H9 (cell line): ENCODE results near the gene ITPRIPL2. TPM values are rescaled to one million over a fixed set of nuclear protein-coding genes. Genes with fewer than 3 reads are reported as not detected.

Source experiments
- DNase-seq: peaks from one replicate; pipeline ENCODE4 v3.0.0-alpha.2; 2017
- H2AFZ ChIP-seq: one replicate; pipeline ENCODE4 v1.6.1; 2013; ENCODE audit warnings: mild to moderate bottlenecking, low read length, control low read depth, moderate library complexity
- H2AK5ac ChIP-seq: 2 replicates; pipeline ENCODE4 v1.6.1; 2013; ENCODE audit warnings: low read length, control low read depth, mixed read lengths; ENCODE audit not compliant: insufficient read length
- H2BK120ac ChIP-seq: one replicate; pipeline ENCODE4 v1.6.1; 2013; ENCODE audit warnings: low read depth, mild to moderate bottlenecking, low read length, control low read depth, inconsistent platforms; ENCODE audit not compliant: poor library complexity, severe bottlenecking
- H2BK12ac ChIP-seq: 2 replicates; pipeline ENCODE4 v1.6.1; 2013; ENCODE audit warnings: low read length, control low read depth, mixed read lengths, low read depth; ENCODE audit not compliant: insufficient read length
- H2BK15ac ChIP-seq: 2 replicates; pipeline ENCODE4 v1.6.1; 2013; ENCODE audit warnings: low read depth, low read length, control low read depth
- H2BK20ac ChIP-seq: one replicate; pipeline ENCODE4 v1.6.1; 2013; ENCODE audit warnings: low read depth, mild to moderate bottlenecking, low read length, control low read depth, inconsistent platforms; ENCODE audit not compliant: poor library complexity, severe bottlenecking
- H2BK5ac ChIP-seq: 2 replicates; pipeline ENCODE4 v1.6.1; 2013; ENCODE audit warnings: low read length, control low read depth, mixed read lengths; ENCODE audit not compliant: insufficient read length
- H3K14ac ChIP-seq: 2 replicates; pipeline ENCODE4 v1.6.1; 2013; ENCODE audit warnings: low read length, control low read depth; ENCODE audit not compliant: insufficient read depth
- H3K18ac ChIP-seq: 2 replicates; pipeline ENCODE4 v1.6.1; 2013; ENCODE audit warnings: low read depth, mild to moderate bottlenecking, mixed read lengths, low read length, control low read depth; ENCODE audit not compliant: insufficient read length
- H3K23ac ChIP-seq: 2 replicates; pipeline ENCODE4 v1.6.1; 2013; ENCODE audit warnings: low read length, control low read depth, mixed read lengths, low read depth; ENCODE audit not compliant: insufficient read length
- H3K23me2 ChIP-seq: 2 replicates; pipeline ENCODE4 v1.6.1; 2013; ENCODE audit warnings: low read depth, mild to moderate bottlenecking, mixed read lengths, low read length, control low read depth; ENCODE audit not compliant: insufficient read length, poor library complexity, severe bottlenecking
- H3K27ac ChIP-seq: 2 replicates; pipeline ENCODE4 v1.5.1; 2013; ENCODE audit warnings: low read length, control low read depth, mixed read lengths, low read depth; ENCODE audit not compliant: insufficient read length
- H3K27me3 ChIP-seq: 2 replicates; pipeline ENCODE4 v1.6.1; 2013; ENCODE audit warnings: low read length, control low read depth, inconsistent platforms; ENCODE audit not compliant: insufficient read depth
- H3K4ac ChIP-seq: 2 replicates; pipeline ENCODE4 v1.6.1; 2013; ENCODE audit warnings: low read depth, mild to moderate bottlenecking, control low read depth, inconsistent platforms, low read length, moderate library complexity
- H3K4me1 ChIP-seq: 2 replicates; pipeline ENCODE4 v1.6.1; 2013; ENCODE audit warnings: low read length, control low read depth, inconsistent platforms; ENCODE audit not compliant: insufficient read depth
- H3K4me2 ChIP-seq: 2 replicates; pipeline ENCODE4 v1.6.1; 2013; ENCODE audit warnings: low read length, control low read depth, mixed read lengths; ENCODE audit not compliant: insufficient read length, insufficient read depth
- H3K56ac ChIP-seq: 2 replicates; pipeline ENCODE4 v1.6.1; 2013; ENCODE audit warnings: low read depth, mild to moderate bottlenecking, mixed read lengths, low read length, control low read depth; ENCODE audit not compliant: insufficient read length
- H3K79me1 ChIP-seq: 2 replicates; pipeline ENCODE4 v1.6.1; 2013; ENCODE audit warnings: low read depth, mild to moderate bottlenecking, moderate library complexity, low read length, control low read depth, inconsistent platforms; ENCODE audit not compliant: insufficient read depth, poor library complexity, severe bottlenecking
- H3K79me2 ChIP-seq: 2 replicates; pipeline ENCODE4 v1.6.1; 2013; ENCODE audit warnings: low read length, control low read depth, inconsistent platforms; ENCODE audit not compliant: insufficient read depth
- H3K9ac ChIP-seq: 2 replicates; pipeline ENCODE4 v1.6.1; 2013; ENCODE audit warnings: low read length, control low read depth, mixed read lengths; ENCODE audit not compliant: insufficient read length; ENCODE audit errors: extremely low read depth
- H3K9me3 ChIP-seq: one replicate; pipeline ENCODE4 v1.6.1; 2013; ENCODE audit warnings: low read depth, low read length, inconsistent platforms; ENCODE audit not compliant: control insufficient read depth
- H3T11ph ChIP-seq: one replicate; pipeline ENCODE4 v1.6.1; 2013; ENCODE audit warnings: mild to moderate bottlenecking, low read length, control low read depth, inconsistent platforms
- H4K20me1 ChIP-seq: one replicate; pipeline ENCODE4 v1.6.1; 2013; ENCODE audit not compliant: control insufficient read depth, insufficient read length, insufficient read depth
- H4K5ac ChIP-seq: 2 replicates; pipeline ENCODE4 v1.6.1; 2013; ENCODE audit warnings: low read depth, mild to moderate bottlenecking, mixed read lengths, low read length, control low read depth; ENCODE audit not compliant: insufficient read length
- H4K8ac ChIP-seq: replicated peaks from 2 replicates; pipeline ENCODE4 v1.6.1; 2013; ENCODE audit warnings: low read length, control low read depth, mixed read lengths, low read depth; ENCODE audit not compliant: insufficient read length
- H4K91ac ChIP-seq: 2 replicates; pipeline ENCODE4 v1.6.1; 2013; ENCODE audit warnings: low read depth, mild to moderate bottlenecking, moderate library complexity, mixed read lengths, low read length, control low read depth; ENCODE audit not compliant: insufficient read length
- H3K27ac Mint-ChIP-seq, 3 experiments: 2 replicates in 2 of 3; 3 replicates in 1 of 3; pipeline ENCODE4 v1.8.0; 2020 to 2021; ENCODE audit warnings: mixed read lengths in 3 of 3, mild to moderate bottlenecking in 1 of 3, moderate library complexity in 1 of 3
- H3K27me3 Mint-ChIP-seq: 2 replicates; pipeline ENCODE4 v1.8.0; 2021; ENCODE audit warnings: low read depth, mild to moderate bottlenecking, moderate library complexity, mixed read lengths
- H3K36me3 Mint-ChIP-seq, 3 experiments: 2 replicates in 2 of 3; 3 replicates in 1 of 3; pipeline ENCODE4 v1.8.0; 2020 to 2021; ENCODE audit warnings: low read depth in 3 of 3, mixed read lengths in 3 of 3; ENCODE audit not compliant: insufficient read depth in 1 of 3
- H3K4me1 Mint-ChIP-seq, 2 experiments: 2 replicates each; pipeline ENCODE4 v1.8.0; 2020; ENCODE audit warnings: mixed read lengths in 2 of 2
- H3K4me3 Mint-ChIP-seq, 2 experiments: 2 replicates in 1 of 2; 3 replicates in 1 of 2; pipeline ENCODE4 v1.8.0; 2020 to 2021; ENCODE audit warnings: mild to moderate bottlenecking in 2 of 2, mixed read lengths in 2 of 2, moderate library complexity in 1 of 2
- H3K9me3 Mint-ChIP-seq, 2 experiments: 2 replicates in 1 of 2; 3 replicates in 1 of 2; pipeline ENCODE4 v1.8.0; 2020; ENCODE audit warnings: mild to moderate bottlenecking in 2 of 2, mixed read lengths in 2 of 2, moderate library complexity in 1 of 2
- CTCF ChIP-seq: fragments of 200-600 bp; sonication (generic); conservative IDR thresholded peaks from 3 replicates; pipeline ENCODE4 v1.8.0; 2021; ENCODE audit warnings: antibody characterized with exemption, mild to moderate bottlenecking
- WGBS: extraction: QIAGEN DNeasy Blood & Tissue Kit; methylation state at CpG from one replicate; pipeline ENCODE4 v1.1.7; 2013; ENCODE audit warnings: missing lambda C conversion rate, low lambda C conversion rate, mixed read lengths; ENCODE audit not compliant: insufficient read length; ENCODE audit errors: extremely low coverage; 5-methylcytosine and 5-hydroxymethylcytosine counted together
- total RNA-seq: library from RNA; stranded (reverse); gene quantifications from 2 replicates; pipeline ENCODE4 v1.2.1, GENCODE V29; 2021

Gene ITPRIPL2
- total RNA-seq, 1 experiment from 2014 or later, result 9.1 TPM

GRCh38 chr16:19147126-19147525 lies 33.4 kb downstream of the ITPRIPL2 start:
- Histone ChIP-seq H2BK12ac (no peak overlapping the region), H3K27ac (no peak overlapping the region), H2AFZ (no peak overlapping the region), H3K79me1 (no peaks in the 10 kb centered on the region), H3K9ac (no peak overlapping the region), H2BK20ac (no peak overlapping the region), H3K4me2 (no peak overlapping the region), H2AK5ac (no peak overlapping the region), H3K23ac (no peak overlapping the region), H4K20me1 (no peaks in the 10 kb centered on the region), H2BK5ac (no peak overlapping the region), H2BK15ac (no peak overlapping the region), H3K23me2 (no peaks in the 10 kb centered on the region), H3K4ac (no peak overlapping the region), H3K14ac (no peak overlapping the region), H3K9me3 (no peaks in the 10 kb centered on the region), H3K18ac (no peak overlapping the region), H3K56ac (no peak overlapping the region), H4K8ac (no peak overlapping the region), H4K91ac (no peak overlapping the region), H3K27me3 (no peaks in the 10 kb centered on the region), H3K4me1 (no peaks in the 10 kb centered on the region; the same call in 1 of the 2 replicates), H3K79me2 (no peaks in the 10 kb centered on the region), H2BK120ac (no peak overlapping the region), H3T11ph (no peak overlapping the region), H4K5ac (no peak overlapping the region)
- no peak for TF ChIP-seq CTCF
- H3K27ac Mint-ChIP-seq, result no peak overlapping the region
- no peak overlapping the region for H3K4me3 Mint-ChIP-seq
- H3K9me3 Mint-ChIP-seq, result peaks cover 6 to 9% of the 10 kb centered on the region in 2 experiments; a peak in 3 of 5 replicates
- H3K27me3 Mint-ChIP-seq, result peaks cover 22% of the 10 kb centered on the region
- DNase-seq, result no peak
- H3K36me3 Mint-ChIP-seq, result peaks cover 0 to 2% (median 0%) of the 10 kb centered on the region in 3 experiments; a peak in 1 of 7 replicates
- WGBS, result no CpG with 5 or more reads among the region's 4 CpGs
- H3K4me1 Mint-ChIP-seq, result no peaks in the 10 kb centered on the region
